Measurements from ENCODE around the gene HSD17B14. TPM values are rescaled to one million over a fixed set of nuclear protein-coding genes. Genes with fewer than 3 reads are reported as not detected.

Gene HSD17B14
- polyA plus RNA-seq, 1 of the 3 experiments (the other 2 are of a cell fraction): 29.7 TPM

GRCh38 chr19:48879025-48879637 lies 42.8 kb upstream of the HSD17B14 start:
- Histone ChIP-seq H3K9me3 (no peaks in the 10 kb centered on the region), H2AFZ (ENCODE audit: low read depth) (no peak overlapping the region), H3K4me2 (no peak overlapping the region), H3K27ac (ENCODE audit: low read depth in 2 of 2, low read length in 1 of 2) (no peak overlapping the region), H3K9me2 (no peaks in the 10 kb centered on the region), H3K36me3 (replicated peaks in 1 of 2; ENCODE audit: control insufficient read depth in 1 of 2, insufficient read depth in 2 of 2, low read length in 1 of 2) (peaks cover 20 to 70% of the 10 kb centered on the region in 2 experiments), H3K79me2 (ENCODE audit: insufficient read depth) (peaks cover 50% of the 10 kb centered on the region), H3K27me3 (ENCODE audit: insufficient read depth) (no peaks in the 10 kb centered on the region), H3F3A (replicated peaks; ENCODE audit: insufficient read depth) (peaks cover 51% of the 10 kb centered on the region), H4K20me1 (ENCODE audit: insufficient read depth) (peaks cover 48% of the 10 kb centered on the region), H3K4me3 (ENCODE audit: low read depth in 2 of 2, low read length in 1 of 2) (no peak overlapping the region), H3K9ac (no peak overlapping the region), H3K4me1 (ENCODE audit: control insufficient read depth in 1 of 2, insufficient read depth in 2 of 2, low read depth in 1 of 2, low read length in 1 of 2) (peaks cover 8 to 15% of the 10 kb centered on the region in 2 experiments; a peak in 3 of 4 replicates)
- ChIA-PET POLR2A (interaction anchor here (0.6 kb wide), 1 partner anchor 1071 kb away, joined by 3 read pairs; no protein-coding TSS in a partner anchor), CTCF (interaction anchor here (0.6 to 1.2 kb wide), 2 partner anchors 219 to 692 kb away, joined by 3 read pairs; no protein-coding TSS in a partner anchor)
- TF ChIP-seq USF2 (IDR thresholded peaks at IDR 0.05; ENCODE audit: borderline replicate concordance, low read depth, low read length) (no peak), SMC3 (IDR thresholded peaks at IDR 0.05; ENCODE audit: low read depth, low read length) (no peak), CTCF (IDR thresholded peaks at IDR 0.05) (no peak), MEF2A (IDR thresholded peaks at IDR 0.05; ENCODE audit: borderline replicate concordance, low read depth) (no peak), ZBTB33 (IDR thresholded peaks at IDR 0.05; ENCODE audit: borderline replicate concordance, low read depth) (no peak), CHD2 (IDR thresholded peaks at IDR 0.05; ENCODE audit: low read length, partially characterized antibody) (no peak), JUND (IDR thresholded peaks at IDR 0.05) (no peak), USF1 (IDR thresholded peaks at IDR 0.05; ENCODE audit: borderline replicate concordance, low read depth) (no peak), SIN3A (IDR thresholded peaks at IDR 0.05; ENCODE audit: borderline replicate concordance, low read depth, low read length) (no peak), TEAD4 (IDR thresholded peaks at IDR 0.05; ENCODE audit: borderline replicate concordance, insufficient read depth) (no peak), YY1 (IDR thresholded peaks at IDR 0.05; ENCODE audit: low read depth) (no peak), FOXJ3 (CRISPR knock-in tag; IDR thresholded peaks at IDR 0.05) (no peak), RCOR1 (IDR thresholded peaks at IDR 0.05; ENCODE audit: low read length) (no peak), RAD21 (IDR thresholded peaks at IDR 0.05; ENCODE audit: low read length) (no peak), NRF1 (IDR thresholded peaks at IDR 0.05; ENCODE audit: low read depth, low read length) (no peak), NFIC (IDR thresholded peaks at IDR 0.05; ENCODE audit: borderline replicate concordance) (no peak), RFX5 (IDR thresholded peaks at IDR 0.05; ENCODE audit: low read length) (no peak), FOXM1 (IDR thresholded peaks at IDR 0.05; ENCODE audit: low read depth) (no peak), IRF3 (IDR thresholded peaks at IDR 0.05; ENCODE audit: low read depth, low read length) (no peak)
- WGBS (ENCODE audit: low lambda C conversion rate): 93% methylated on average over 13 of the region's 13 CpGs
- no peak for DNase-seq
